HG03354 (cell line): ENCODE results near the gene ISCA2.

ENCODE experiments used
- ATAC-seq: cut with Tn5 transposase; IDR thresholded peaks from one replicate; pipeline ENCODE4 v1.9.1; 2021; ENCODE audit warnings: mild to moderate bottlenecking; ENCODE audit not compliant: unreplicated experiment, poor library complexity, severe bottlenecking

Gene ISCA2

DNA sequence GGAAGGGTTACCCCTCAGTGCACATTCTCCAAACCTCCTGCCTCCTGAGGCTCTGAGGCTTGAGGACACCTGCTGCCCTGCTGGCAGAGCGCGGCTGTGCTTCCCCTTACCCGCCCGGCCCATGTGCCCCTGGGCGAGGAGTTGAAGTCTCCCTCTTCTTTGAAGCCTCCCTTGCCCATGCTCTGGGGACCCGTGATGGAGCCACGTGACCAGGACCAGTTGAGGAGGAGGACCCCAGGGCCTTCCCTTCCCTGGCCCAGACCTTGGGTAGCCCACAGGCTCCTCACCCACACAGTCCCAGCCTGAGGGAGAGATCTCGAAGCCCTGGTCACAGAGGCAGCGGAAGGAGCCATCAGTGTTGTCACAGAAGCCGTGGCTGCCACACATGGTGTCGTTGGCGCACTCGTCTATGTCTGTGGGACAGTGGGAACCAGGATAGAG lies 12.9 kb downstream of the ISCA2 start:
- no peak for ATAC-seq

GRCh38 chr14:74507085-74507484 lies 13.5 kb downstream of the ISCA2 start:
- ATAC-seq, result no peak

- no peak for ATAC-seq
Measured at GRCh38 chr14:74507840-74508239, 14.3 kb downstream of the ISCA2 start.

- ATAC-seq, result no peak
Measured at GRCh38 chr14:74508292-74508731, 14.7 kb downstream of the ISCA2 start.

DNA sequence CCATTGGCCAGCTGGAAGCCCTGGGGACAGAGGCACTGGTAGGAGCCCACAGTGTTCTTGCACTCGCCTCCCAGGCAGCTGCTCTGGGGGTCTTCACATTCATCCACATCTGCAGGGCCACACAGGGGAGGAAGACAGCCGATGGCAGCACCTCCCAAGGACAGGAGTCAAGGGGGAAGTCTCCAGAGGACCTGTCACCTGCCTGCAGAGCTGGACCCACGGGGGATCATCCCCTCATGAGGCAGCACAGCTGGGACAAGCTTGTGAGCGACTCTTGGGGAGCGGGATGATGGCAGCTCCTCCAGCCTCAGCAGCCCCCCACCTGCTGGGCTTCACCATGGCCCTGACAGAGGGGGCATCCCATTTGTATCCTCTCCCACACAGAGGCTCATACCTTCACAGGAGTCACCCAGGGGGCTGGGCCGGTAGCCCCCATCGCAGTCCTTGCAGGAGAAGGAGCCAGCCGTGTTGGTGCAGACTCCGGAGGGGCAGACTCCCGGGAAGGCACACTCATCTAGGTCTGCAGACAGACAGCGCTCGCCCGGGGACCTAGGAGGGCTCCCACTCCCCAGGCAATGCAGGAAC lies 15.4 kb downstream of the ISCA2 start:
- no peak for ATAC-seq

GRCh38 chr14:74509587-74510222 lies 16.1 kb downstream of the ISCA2 start:
- no peak for ATAC-seq

- ATAC-seq, result no peak
Measured at GRCh38 chr14:74510223-74510931, 16.8 kb downstream of the ISCA2 start.

GRCh38 chr14:74510959-74511409 lies 17.4 kb downstream of the ISCA2 start:
- ATAC-seq, result no peak

DNA sequence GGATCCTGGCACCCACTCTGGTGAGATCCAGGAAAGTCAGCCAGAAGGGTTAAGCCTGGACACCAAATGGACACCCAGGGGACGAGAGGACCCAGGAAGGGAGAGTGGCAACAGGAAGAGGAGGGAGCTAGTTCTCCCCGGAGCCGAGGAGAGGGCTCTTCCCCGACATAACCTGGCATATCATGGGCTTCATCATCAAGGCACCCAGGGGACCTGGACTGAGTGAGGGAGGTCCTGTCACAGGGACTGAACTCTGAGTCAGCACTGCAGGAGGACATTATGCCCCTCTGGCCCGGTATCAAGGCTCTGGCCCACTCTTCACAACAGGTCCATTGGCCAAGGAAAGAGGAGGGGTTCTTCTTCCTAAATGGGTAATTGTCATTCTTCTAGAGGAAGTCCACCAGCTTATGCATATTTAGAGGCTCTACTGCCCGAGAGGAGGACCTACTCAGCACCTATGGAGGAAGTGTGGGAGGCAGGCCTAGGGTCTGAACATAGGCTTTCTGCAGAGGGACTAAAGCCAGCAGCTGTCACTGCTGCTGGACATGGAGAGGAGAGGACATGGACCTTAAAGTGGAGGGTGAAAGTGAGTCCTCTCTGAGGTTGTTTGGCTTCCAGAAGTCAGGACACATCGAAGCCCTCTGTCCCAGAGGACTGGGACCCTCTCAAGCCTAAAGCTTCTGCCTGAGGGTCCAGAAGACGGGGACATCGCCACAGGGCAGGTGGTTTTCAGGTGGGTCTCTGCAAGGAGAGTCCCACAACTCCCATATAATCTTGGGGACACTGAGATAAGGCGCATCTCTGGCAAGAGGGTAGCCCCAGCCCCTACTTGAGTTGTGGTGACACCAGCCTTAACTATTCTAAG lies 18.6 kb downstream of the ISCA2 start:
- ATAC-seq, result no peak

DNA sequence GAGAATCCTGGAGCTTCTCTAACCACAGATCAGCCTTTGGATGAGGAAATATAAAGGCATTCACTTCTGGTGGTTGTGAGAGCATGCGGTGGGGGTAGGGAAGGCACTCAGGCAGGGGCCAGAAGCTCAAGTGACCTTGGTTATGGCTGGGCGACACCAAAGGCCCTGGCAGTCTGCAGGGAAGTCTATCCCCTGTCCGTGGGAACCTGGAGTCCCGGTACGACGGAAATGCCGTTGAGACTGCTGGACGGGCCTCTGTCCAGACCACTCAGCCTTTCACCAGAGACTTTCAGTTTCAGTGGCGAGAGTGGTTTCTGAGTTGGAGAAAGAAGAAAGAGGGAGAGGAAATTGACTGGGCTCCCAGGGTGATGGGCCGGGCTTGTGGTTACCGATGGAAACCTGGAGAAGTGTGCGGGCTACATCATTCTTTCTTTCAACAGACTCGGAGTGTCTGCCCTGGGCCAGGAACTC lies 20.9 kb downstream of the ISCA2 start:
- no peak for ATAC-seq

DNA sequence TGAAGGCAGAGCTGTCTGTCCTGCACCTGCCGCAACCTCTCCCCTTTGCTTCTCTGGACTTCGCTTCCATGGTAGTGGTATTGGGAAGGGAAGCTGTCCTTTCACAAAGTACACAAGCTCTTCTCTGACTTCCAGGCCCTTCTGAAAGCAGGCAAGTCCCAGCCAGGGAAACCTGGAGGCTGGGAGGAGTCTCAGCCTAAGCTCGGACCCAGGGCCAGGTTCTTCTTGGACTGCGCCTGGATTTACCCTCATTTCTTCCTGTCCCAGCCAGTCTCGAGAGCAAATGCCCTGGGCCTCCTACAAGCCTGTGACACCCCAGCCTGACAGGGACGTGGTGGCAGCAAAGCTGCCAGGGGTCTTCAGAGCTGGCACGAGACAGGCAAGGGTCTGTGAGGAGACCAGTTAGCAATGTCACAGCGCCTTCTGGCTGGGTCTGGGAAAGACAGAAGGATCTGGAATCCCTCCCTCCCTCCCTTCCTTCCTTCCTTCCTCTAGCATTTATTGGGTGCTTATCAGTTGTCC lies 22.4 kb downstream of the ISCA2 start:
- no peak for ATAC-seq

GRCh38 chr14:74516451-74517160 lies 23.0 kb downstream of the ISCA2 start:
- no peak for ATAC-seq

GRCh38 chr14:74517731-74518130 lies 24.2 kb downstream of the ISCA2 start:
- no peak for ATAC-seq

DNA sequence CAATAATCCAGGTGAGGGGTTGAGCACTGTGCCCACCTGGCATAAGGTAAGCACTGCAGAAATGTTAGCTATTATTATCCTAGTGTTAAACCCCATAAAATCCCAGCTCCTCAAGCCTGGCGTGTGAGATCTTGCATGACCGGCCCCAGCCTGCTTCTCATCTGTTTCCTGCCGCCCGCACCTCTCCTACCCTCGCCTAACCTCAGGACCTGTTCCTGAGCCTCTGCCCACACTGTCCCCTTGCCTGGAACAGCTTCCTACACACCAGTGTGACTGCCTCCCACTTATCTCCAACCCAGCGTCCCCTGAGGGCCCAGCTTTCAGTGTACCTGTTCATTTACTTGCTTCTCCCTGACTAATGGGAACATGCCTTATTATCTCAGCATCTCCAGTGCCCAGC lies 24.7 kb downstream of the ISCA2 start:
- no peak for ATAC-seq

- no peak for ATAC-seq
Measured at GRCh38 chr14:74519316-74520074, 25.9 kb downstream of the ISCA2 start.

- no peak for ATAC-seq
Measured at GRCh38 chr14:74521756-74522155, 28.2 kb downstream of the ISCA2 start.

- no peak for ATAC-seq
Measured at GRCh38 chr14:74522740-74523139, 29.2 kb downstream of the ISCA2 start.

- no peak for ATAC-seq
Measured at GRCh38 chr14:74524076-74524811, 30.7 kb downstream of the ISCA2 start.
